Esophagus muscularis mucosa (tissue), 4 donors: ENCODE results near the gene DDX46.

ENCODE experiments used
- CTCF ChIP-seq, 3 experiments: fragments of 200-600 bp in 2 of 3; fragments of 450-650 bp in 1 of 3; sonication (generic) in 2 of 3; IDR thresholded peaks; one replicate each; pipeline ENCODE4 v1.5.1; 2017 to 2019; ENCODE audit warnings: antibody characterized with exemption in 3 of 3, mild to moderate bottlenecking in 2 of 3, moderate library complexity in 1 of 3
- EP300 ChIP-seq: sonication (generic); formaldehyde crosslinking; IDR thresholded peaks from one replicate; pipeline ENCODE4 v1.6.1; 2017; ENCODE audit warnings: antibody characterized with exemption
- POLR2A ChIP-seq: fragments of 450-650 bp; IDR thresholded peaks from one replicate; pipeline ENCODE4 v1.6.1; 2017; ENCODE audit warnings: antibody characterized with exemption, moderate library complexity, mild to moderate bottlenecking, low read depth
- POLR2AphosphoS5 ChIP-seq, 2 donors: sonication (generic); formaldehyde crosslinking; IDR thresholded peaks; one replicate each; pipeline ENCODE4 v1.6.1; 2017; ENCODE audit warnings: antibody characterized with exemption in 2 of 2

- TF ChIP-seq CTCF (IDR thresholded peaks at IDR 0.05) (no peak), POLR2A (no peak), POLR2AphosphoS5 (IDR thresholded peaks at IDR 0.05) (no peak), EP300 (no peak)
These were observed 79.1 kb downstream of the DDX46 start for GRCh38 chr5:134837530-134838181.
